HCT116 (cell line): ENCODE measurements around the gene SYNJ2.
"Not testable (repeated sequence)": the region's sequence is repeated elsewhere in the genome, so short reads cannot be mapped to it uniquely, and the experiment has no call there.

Source experiments
- CEBPB ChIP-seq: IDR thresholded peaks from 2 replicates; pipeline ENCODE4 v1.6.1; 2012; ENCODE audit warnings: low read depth
- EGR1 ChIP-seq: IDR thresholded peaks from 2 replicates; pipeline ENCODE4 v1.6.1; 2012; ENCODE audit warnings: low read depth
- EZH2 ChIP-seq: fragments of 200-600 bp; sonication (generic); IDR thresholded peaks from 2 replicates; pipeline ENCODE4 v1.6.1; 2017; ENCODE audit warnings: antibody characterized with exemption, mixed run types
- JUND ChIP-seq: IDR thresholded peaks from 2 replicates; pipeline ENCODE4 v1.6.1; 2012
- POLR2A ChIP-seq: IDR thresholded peaks from 2 replicates; pipeline ENCODE4 v1.7.0; 2011; ENCODE audit warnings: borderline replicate concordance; ENCODE audit not compliant: insufficient read depth, insufficient read length; ENCODE audit errors: extremely low read depth
- POLR2AphosphoS5 ChIP-seq: IDR thresholded peaks from 2 replicates; pipeline ENCODE4 v1.6.1; 2011; ENCODE audit warnings: mild to moderate bottlenecking, low read depth, low read length, moderate library complexity
- SP1 ChIP-seq: IDR thresholded peaks from 2 replicates; pipeline ENCODE4 v1.6.1; 2012; ENCODE audit warnings: low read depth
- TCF7L2 ChIP-seq: IDR thresholded peaks from 2 replicates; pipeline ENCODE4 v1.7.0; 2011; ENCODE audit warnings: borderline replicate concordance, inconsistent platforms; ENCODE audit not compliant: insufficient read depth, insufficient read length; ENCODE audit errors: extremely low read depth
- YY1 ChIP-seq: IDR thresholded peaks from 2 replicates; pipeline ENCODE4 v1.6.1; 2011; ENCODE audit warnings: low read length, low read depth, moderate library complexity, mild to moderate bottlenecking; ENCODE audit not compliant: insufficient replicate concordance; ENCODE audit errors: extremely low read depth
- ZNF274 ChIP-seq: fragments of 200-500 bp; sonication (Bioruptor generic); IDR thresholded peaks from 2 replicates; pipeline ENCODE4 v1.6.1; 2014; ENCODE audit warnings: mild to moderate bottlenecking, low read depth, low read length, inconsistent platforms
- TF ChIP-seq, protein P1 (sequence below), 3 experiments: fragments of 200-600 bp in 1 of 3; sonication (generic) in 1 of 3; IDR thresholded peaks in 2 of 3; conservative IDR thresholded peaks in 1 of 3; 2 replicates each; pipeline ENCODE4 v1.5.1; 2012 to 2017; ENCODE audit warnings: low read depth in 2 of 3, low read length in 2 of 3, antibody characterized with exemption in 1 of 3, borderline replicate concordance in 1 of 3, control low read depth in 1 of 3, mild to moderate bottlenecking in 1 of 3, mixed read lengths in 1 of 3, mixed run types in 1 of 3, moderate library complexity in 1 of 3; ENCODE audit not compliant: insufficient read depth in 1 of 3
- TF ChIP-seq, protein P2 (sequence below): IDR thresholded peaks from 2 replicates; pipeline ENCODE4 v1.6.1; 2012
- TF ChIP-seq, protein P3 (sequence below): IDR thresholded peaks from 2 replicates; pipeline ENCODE4 v1.6.1; 2012

DNA sequence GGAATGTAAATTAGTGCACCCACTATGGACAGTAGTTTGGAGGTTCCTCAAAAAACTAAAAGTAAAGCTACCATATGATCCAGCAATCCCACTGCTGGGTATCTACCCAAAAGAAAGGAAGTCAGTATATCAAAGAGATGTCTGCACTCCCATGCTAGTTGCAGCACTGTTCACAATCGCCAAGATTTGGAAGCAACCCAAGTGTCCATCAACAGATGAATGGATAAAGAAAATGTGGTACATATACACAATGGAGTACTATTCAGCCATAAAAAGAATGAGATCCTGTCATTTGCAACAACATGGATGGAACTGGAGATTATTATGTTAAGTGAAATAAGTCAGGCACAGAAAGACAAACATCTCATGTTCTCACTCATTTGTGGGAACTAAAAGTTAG, 30.8 kb upstream of the SYNJ2 start:
- TF ChIP-seq YY1, TCF7L2, EGR1, POLR2A, POLR2AphosphoS5, EZH2, JUND, SP1, CEBPB, ZNF274: not testable (repeated sequence)
- TF ChIP-seq, protein P1, sequence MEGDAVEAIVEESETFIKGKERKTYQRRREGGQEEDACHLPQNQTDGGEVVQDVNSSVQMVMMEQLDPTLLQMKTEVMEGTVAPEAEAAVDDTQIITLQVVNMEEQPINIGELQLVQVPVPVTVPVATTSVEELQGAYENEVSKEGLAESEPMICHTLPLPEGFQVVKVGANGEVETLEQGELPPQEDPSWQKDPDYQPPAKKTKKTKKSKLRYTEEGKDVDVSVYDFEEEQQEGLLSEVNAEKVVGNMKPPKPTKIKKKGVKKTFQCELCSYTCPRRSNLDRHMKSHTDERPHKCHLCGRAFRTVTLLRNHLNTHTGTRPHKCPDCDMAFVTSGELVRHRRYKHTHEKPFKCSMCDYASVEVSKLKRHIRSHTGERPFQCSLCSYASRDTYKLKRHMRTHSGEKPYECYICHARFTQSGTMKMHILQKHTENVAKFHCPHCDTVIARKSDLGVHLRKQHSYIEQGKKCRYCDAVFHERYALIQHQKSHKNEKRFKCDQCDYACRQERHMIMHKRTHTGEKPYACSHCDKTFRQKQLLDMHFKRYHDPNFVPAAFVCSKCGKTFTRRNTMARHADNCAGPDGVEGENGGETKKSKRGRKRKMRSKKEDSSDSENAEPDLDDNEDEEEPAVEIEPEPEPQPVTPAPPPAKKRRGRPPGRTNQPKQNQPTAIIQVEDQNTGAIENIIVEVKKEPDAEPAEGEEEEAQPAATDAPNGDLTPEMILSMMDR (IDR thresholded peaks at IDR 0.05 in 2 of 3, conservative IDR thresholded peaks at IDR 0.05 in 1 of 3; ENCODE audit: borderline replicate concordance in 1 of 3, insufficient read depth in 1 of 3, low read depth in 2 of 3, low read length in 2 of 3), result not testable (repeated sequence)
- TF ChIP-seq, protein P2, sequence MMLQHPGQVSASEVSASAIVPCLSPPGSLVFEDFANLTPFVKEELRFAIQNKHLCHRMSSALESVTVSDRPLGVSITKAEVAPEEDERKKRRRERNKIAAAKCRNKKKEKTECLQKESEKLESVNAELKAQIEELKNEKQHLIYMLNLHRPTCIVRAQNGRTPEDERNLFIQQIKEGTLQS, result not testable (repeated sequence)
- TF ChIP-seq, protein P3, sequence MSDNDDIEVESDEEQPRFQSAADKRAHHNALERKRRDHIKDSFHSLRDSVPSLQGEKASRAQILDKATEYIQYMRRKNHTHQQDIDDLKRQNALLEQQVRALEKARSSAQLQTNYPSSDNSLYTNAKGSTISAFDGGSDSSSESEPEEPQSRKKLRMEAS, result not testable (repeated sequence)
